HuH-7 (cell line): Measurements from ENCODE around the gene TBATA.

Experiments
- DNase-seq: peaks from one replicate; pipeline ENCODE4 v3.0.0; 2011; ENCODE audit warnings: low spot score

Gene TBATA

GRCh38 chr10:70761031-70761601, 24.1 kb downstream of the TBATA start:
- DNase-seq = no peak

GRCh38 chr10:70760271-70760787, 24.8 kb downstream of the TBATA start:
- DNase-seq = no peak

- DNase-seq = no peak
These were observed 25.4 kb downstream of the TBATA start for GRCh38 chr10:70759781-70760180.

GRCh38 chr10:70758757-70759514, 26.2 kb downstream of the TBATA start:
- DNase-seq = peak; percentile 60

- no peak for DNase-seq
These were observed 27.3 kb downstream of the TBATA start for GRCh38 chr10:70757856-70758255.

GRCh38 chr10:70756700-70757360, 28.3 kb downstream of the TBATA start:
- DNase-seq = no peak

- no peak for DNase-seq
These were observed 31.1 kb downstream of the TBATA start for GRCh38 chr10:70753841-70754621.

GRCh38 chr10:70753026-70753663, 32.0 kb downstream of the TBATA start:
- DNase-seq = no peak

GRCh38 chr10:70752571-70752970, 32.6 kb downstream of the TBATA start:
- DNase-seq = no peak

- no peak for DNase-seq
These were observed 33.2 kb downstream of the TBATA start for GRCh38 chr10:70751991-70752390.

GRCh38 chr10:70751356-70751755, 33.8 kb downstream of the TBATA start:
- DNase-seq = no peak

- DNase-seq = no peak
These were observed 34.9 kb downstream of the TBATA start for GRCh38 chr10:70750156-70750703.

- DNase-seq = no peak
These were observed 35.4 kb downstream of the TBATA start for GRCh38 chr10:70749756-70750155.

- no peak for DNase-seq
These were observed 36.2 kb downstream of the TBATA start for GRCh38 chr10:70748801-70749573.

GRCh38 chr10:70748305-70748704, 36.9 kb downstream of the TBATA start:
- no peak for DNase-seq

GRCh38 chr10:70747192-70747965, 37.8 kb downstream of the TBATA start:
- no peak for DNase-seq

GRCh38 chr10:70745555-70745954, 39.6 kb downstream of the TBATA start:
- no peak for DNase-seq

- DNase-seq = no peak
These were observed 40.5 kb downstream of the TBATA start for GRCh38 chr10:70744617-70745143.

GRCh38 chr10:70743879-70744278, 41.3 kb downstream of the TBATA start:
- DNase-seq = no peak

GRCh38 chr10:70743430-70743788, 41.8 kb downstream of the TBATA start:
- no peak for DNase-seq
